Peyer's patch (tissue), 4 donors: ENCODE results near the gene RHOU. TPM values are rescaled to one million over a fixed set of nuclear protein-coding genes. Genes with fewer than 3 reads are reported as not detected.

Source experiments
- DNase-seq, 3 donors: peaks; one replicate each; pipeline ENCODE4 v3.0.0-alpha.2; 2017 to 2019
- H3K27ac ChIP-seq, 4 donors: fragments of 200-600 bp; sonication (generic); one replicate each; pipeline ENCODE4 v1.5.1; 2016 to 2019
- H3K27me3 ChIP-seq, 2 donors: fragments of 200-600 bp; sonication (generic); one replicate each; pipeline ENCODE4 v1.5.1; 2019
- H3K36me3 ChIP-seq, 3 donors: fragments of 200-600 bp; sonication (generic); one replicate each; pipeline ENCODE4 v1.5.1; 2016 to 2019
- H3K4me1 ChIP-seq, 4 donors: fragments of 200-600 bp; sonication (generic); one replicate each; pipeline ENCODE4 v1.5.1; 2016 to 2019
- H3K4me3 ChIP-seq, 4 donors: fragments of 200-600 bp; sonication (generic); 1 replicate in 3 of 4; 2 replicates in 1 of 4; pipeline ENCODE4 v1.5.1; 2016 to 2019; ENCODE audit warnings: mild to moderate bottlenecking in 1 of 4
- H3K9me3 ChIP-seq, 4 donors: fragments of 200-600 bp; sonication (generic); one replicate each; pipeline ENCODE4 v1.5.1; 2016 to 2019; ENCODE audit warnings: mild to moderate bottlenecking in 1 of 4
- CTCF ChIP-seq, 6 experiments: fragments of 450-650 bp in 4 of 6; fragments of 200-600 bp in 2 of 6; sonication (generic) in 1 of 6; IDR thresholded peaks; one replicate each; pipeline ENCODE4 v1.5.1; 2017 to 2019; ENCODE audit warnings: antibody characterized with exemption in 6 of 6, mild to moderate bottlenecking in 3 of 6, moderate library complexity in 1 of 6
- POLR2A ChIP-seq, 2 donors: fragments of 450-650 bp; IDR thresholded peaks; one replicate each; pipeline ENCODE4 v1.5.1; 2017; ENCODE audit warnings: antibody characterized with exemption in 2 of 2, mild to moderate bottlenecking in 2 of 2, moderate library complexity in 2 of 2
- total RNA-seq, 4 donors: library from RNA; depleted of rRNA; stranded (reverse); fragments of >200 nt; gene quantifications; one replicate each; pipeline ENCODE4 v1.1.0, GENCODE V29; 2016

Gene RHOU
- total RNA-seq, 4 donors from 2014 or later: 14.0 to 62.0 (median 42.1) TPM

- Histone ChIP-seq H3K27me3 (peaks cover 0 to 2% of the 10 kb centered on the region in 2 donors), H3K4me1 (peaks cover 0 to 11% (median 0%) of the 10 kb centered on the region in 4 donors), H3K36me3 (no peaks in the 10 kb centered on the region), H3K27ac (no peak overlapping the region), H3K4me3 (no peak overlapping the region), H3K9me3 (no peaks in the 10 kb centered on the region)
- no peak for DNase-seq
- TF ChIP-seq CTCF (IDR thresholded peaks at IDR 0.05): no peak
- no peak for TF ChIP-seq POLR2A (IDR thresholded peaks at IDR 0.05)
Measured at GRCh38 chr1:228732426-228732825, 2.9 kb upstream of the RHOU start.

GRCh38 chr1:228733576-228733975 lies 1.7 kb upstream of the RHOU start:
- no peaks in the 10 kb centered on the region for H3K9me3 ChIP-seq
- TF ChIP-seq CTCF (IDR thresholded peaks at IDR 0.05): no peak
- TF ChIP-seq POLR2A (IDR thresholded peaks at IDR 0.05): no peak

GRCh38 chr1:228735871-228736586 lies 750 bp downstream of the RHOU start:
- peak overlapping the region; percentile 53 to 87 (median 74) for H3K4me3 ChIP-seq
- DNase-seq: peak in 2 of 3 donors; percentile 77
- no peaks in the 10 kb centered on the region for H3K27me3 ChIP-seq
- peak overlapping the region; percentile 66 to 97 (median 95) for H3K27ac ChIP-seq
- peaks cover 0 to 18% (median 5%) of the 10 kb centered on the region in 4 donors for H3K4me1 ChIP-seq
- H3K36me3 ChIP-seq: peaks cover 0 to 16% (median 0%) of the 10 kb centered on the region in 3 donors
- no peaks in the 10 kb centered on the region for H3K9me3 ChIP-seq
- TF ChIP-seq CTCF (IDR thresholded peaks at IDR 0.05) (no peak), POLR2A (IDR thresholded peaks at IDR 0.05) (peak; percentile 39 to 62)

More at GRCh38 chr1:228733576-228733975, 1.7 kb upstream of the RHOU start:
- DNase-seq: no peak
- no peak overlapping the region for H3K4me3 ChIP-seq
- peaks cover 0 to 11% (median 4%) of the 10 kb centered on the region in 4 donors for H3K4me1 ChIP-seq
- H3K27ac ChIP-seq: no peak overlapping the region
- no peaks in the 10 kb centered on the region for H3K27me3 ChIP-seq
- peaks cover 0 to 5% (median 0%) of the 10 kb centered on the region in 3 donors for H3K36me3 ChIP-seq

GRCh38 chr1:228736844-228737445 lies 1.7 kb downstream of the RHOU start:
- peak overlapping the region in 3 of 4 donors; percentile 95 to 97 (median 95) for H3K27ac ChIP-seq
- no peaks in the 10 kb centered on the region for H3K27me3 ChIP-seq
- no peak for DNase-seq
- peak overlapping the region in 3 of 4 donors; percentile 74 to 87 (median 75) for H3K4me3 ChIP-seq
- peaks cover 0 to 22% (median 0%) of the 10 kb centered on the region in 3 donors for H3K36me3 ChIP-seq
- TF ChIP-seq CTCF (IDR thresholded peaks at IDR 0.05) (no peak), POLR2A (IDR thresholded peaks at IDR 0.05) (no peak)
- peaks cover 0 to 18% (median 5%) of the 10 kb centered on the region in 4 donors for H3K4me1 ChIP-seq
- H3K9me3 ChIP-seq: no peaks in the 10 kb centered on the region

- Histone ChIP-seq H3K9me3 (no peaks in the 10 kb centered on the region), H3K4me3 (peak overlapping the region in 3 of 4 donors; percentile 74 to 87 (median 75)), H3K27me3 (no peaks in the 10 kb centered on the region), H3K27ac (peak overlapping the region in 3 of 4 donors; percentile 95 to 97 (median 95)), H3K36me3 (peaks cover 0 to 28% (median 0%) of the 10 kb centered on the region in 3 donors), H3K4me1 (peaks cover 0 to 18% (median 5%) of the 10 kb centered on the region in 4 donors)
- DNase-seq: peak in 1 of 3 donors; percentile 57
- TF ChIP-seq CTCF (IDR thresholded peaks at IDR 0.05) (no peak), POLR2A (IDR thresholded peaks at IDR 0.05) (peak in 1 of 2 donors; percentile 20)
Measured at GRCh38 chr1:228737601-228738041, 2.3 kb downstream of the RHOU start.
